Right lobe of liver (tissue), 6 donors: ENCODE data around the gene SLC12A2. TPM values are rescaled to one million over a fixed set of nuclear protein-coding genes. Genes with fewer than 3 reads are reported as not detected.

Source experiments
- ATAC-seq, 4 donors: fragments of 200-7000 bp; cut with Tn5 transposase; one replicate each; pipeline ENCODE4 v1.9.1; 2020; ENCODE audit warnings: mild to moderate bottlenecking in 4 of 4, moderate library complexity in 4 of 4
- DNase-seq, 3 donors: peaks; one replicate each; pipeline ENCODE4 v3.0.0-alpha.2; 2020
- H3K27ac ChIP-seq, 3 donors: fragments of 200-600 bp; one replicate each; pipeline ENCODE4 v1.8.0; 2022
- H3K27me3 ChIP-seq, 2 donors: fragments of 200-600 bp; one replicate each; pipeline ENCODE4 v1.8.0; 2022
- H3K36me3 ChIP-seq, 4 donors: fragments of 200-600 bp; sonication (generic) in 1 of 4; one replicate each; pipeline versions ENCODE4 v1.5.1 to v1.8.0; 2017 to 2022; ENCODE audit warnings: control low read depth in 1 of 4
- H3K4me1 ChIP-seq, 4 donors: fragments of 200-600 bp; sonication (generic) in 1 of 4; one replicate each; pipeline versions ENCODE4 v1.5.1 to v1.8.0; 2017 to 2022; ENCODE audit warnings: control low read depth in 1 of 4
- H3K4me3 ChIP-seq, 3 donors: fragments of 200-600 bp; one replicate each; pipeline ENCODE4 v1.8.0; 2022
- H3K9me3 ChIP-seq, 4 donors: fragments of 200-600 bp; sonication (generic) in 1 of 4; one replicate each; pipeline versions ENCODE4 v1.5.1 to v1.8.0; 2017 to 2022; ENCODE audit warnings: control low read depth in 1 of 4
- POLR2A ChIP-seq: fragments of 450-650 bp; IDR thresholded peaks from one replicate; pipeline ENCODE4 v1.6.1; 2017; ENCODE audit warnings: antibody characterized with exemption, mild to moderate bottlenecking
- WGBS: methylation state at CpG from one replicate; pipeline ENCODE4 v1.1.6; 2018; ENCODE audit warnings: low coverage, low lambda C conversion rate; ENCODE audit not compliant: insufficient coverage; ENCODE audit errors: missing lambda C conversion rate; 5-methylcytosine and 5-hydroxymethylcytosine counted together
- intact Hi-C, 2 donors: fragments of 100-400 bp; cut with DNase I; formaldehyde crosslinking; loops; one replicate each; pipeline versions ENCODE4 v1.11.2 to v1.14.1; 2022
- total RNA-seq, 6 experiments: library from RNA; depleted of rRNA in 2 of 6; stranded (reverse); fragments of >200 nt in 2 of 6; fragmentation: NEBNext Ultra II Directional in 3 of 6; extraction: Animal tissue kit (Norgen Biotek cat#: 25700) in 3 of 6; gene quantifications; one replicate each; pipeline versions ENCODE4 v1.1.0 to v1.2.4, GENCODE V29; 2016 to 2023
- TF ChIP-seq, protein P1 (sequence below), 4 donors: fragments of 200-600 bp in 3 of 4; fragments of 450-650 bp in 1 of 4; IDR thresholded peaks; one replicate each; pipeline versions ENCODE4 v1.5.1 to v1.8.0; 2016 to 2022; ENCODE audit warnings: antibody characterized with exemption in 4 of 4, mild to moderate bottlenecking in 2 of 4
- donor health status: DM: no; HTN: yes; CAD: no.
- donor health status: DM: no; HTN: no; CAD: no.
- donor health status: DM: no; HTN: no; CAD: no.
- donor health status: DM: no; HTN: yes; CAD: no.
- donor health status: DM: no; HTN: yes; CAD: no.

The SLC12A2 gene
- total RNA-seq, 6 experiments from 2014 or later = 3.1 to 9.8 (median 8.1) TPM

DNA sequence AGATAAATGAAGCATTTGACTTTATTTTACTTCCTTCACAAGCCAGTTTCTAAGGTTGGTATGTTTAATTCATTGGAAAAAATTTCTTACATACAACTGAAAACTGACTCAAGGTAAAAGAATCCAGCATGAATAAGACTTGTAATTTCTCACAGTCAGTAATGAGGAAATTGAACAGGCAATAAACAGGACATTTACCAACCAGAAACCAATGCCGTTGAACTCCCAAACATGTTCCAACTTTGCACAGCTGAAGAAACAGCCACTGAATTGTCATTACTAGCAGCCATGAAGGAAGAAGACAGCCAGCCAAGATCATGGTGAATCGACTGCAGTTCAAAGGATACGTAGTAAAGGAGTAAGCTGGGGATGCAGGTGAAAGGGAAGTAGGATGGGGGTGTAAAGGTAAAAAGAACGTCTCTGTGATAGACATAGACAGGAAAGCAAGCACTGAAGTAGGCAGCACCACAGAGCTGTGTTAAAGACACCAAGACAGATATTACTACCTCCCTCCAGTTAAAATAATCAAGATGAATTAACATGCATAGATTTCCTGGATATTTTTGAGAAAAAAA is 21.3 kb upstream of the SLC12A2 start:
- Histone ChIP-seq H3K36me3 (no peaks in the 10 kb centered on the region), H3K4me3 (no peak overlapping the region), H3K27me3 (no peaks in the 10 kb centered on the region), H3K27ac (no peak overlapping the region), H3K4me1 (no peaks in the 10 kb centered on the region), H3K9me3 (no peaks in the 10 kb centered on the region)
- WGBS = 82% methylated on average over 4 of the region's 4 CpGs
- DNase-seq (no peak), ATAC-seq (no peak)
- TF ChIP-seq, protein P1, sequence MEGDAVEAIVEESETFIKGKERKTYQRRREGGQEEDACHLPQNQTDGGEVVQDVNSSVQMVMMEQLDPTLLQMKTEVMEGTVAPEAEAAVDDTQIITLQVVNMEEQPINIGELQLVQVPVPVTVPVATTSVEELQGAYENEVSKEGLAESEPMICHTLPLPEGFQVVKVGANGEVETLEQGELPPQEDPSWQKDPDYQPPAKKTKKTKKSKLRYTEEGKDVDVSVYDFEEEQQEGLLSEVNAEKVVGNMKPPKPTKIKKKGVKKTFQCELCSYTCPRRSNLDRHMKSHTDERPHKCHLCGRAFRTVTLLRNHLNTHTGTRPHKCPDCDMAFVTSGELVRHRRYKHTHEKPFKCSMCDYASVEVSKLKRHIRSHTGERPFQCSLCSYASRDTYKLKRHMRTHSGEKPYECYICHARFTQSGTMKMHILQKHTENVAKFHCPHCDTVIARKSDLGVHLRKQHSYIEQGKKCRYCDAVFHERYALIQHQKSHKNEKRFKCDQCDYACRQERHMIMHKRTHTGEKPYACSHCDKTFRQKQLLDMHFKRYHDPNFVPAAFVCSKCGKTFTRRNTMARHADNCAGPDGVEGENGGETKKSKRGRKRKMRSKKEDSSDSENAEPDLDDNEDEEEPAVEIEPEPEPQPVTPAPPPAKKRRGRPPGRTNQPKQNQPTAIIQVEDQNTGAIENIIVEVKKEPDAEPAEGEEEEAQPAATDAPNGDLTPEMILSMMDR (IDR thresholded peaks at IDR 0.05) = no peak
- TF ChIP-seq POLR2A = no peak
- intact Hi-C loops = no loop called here

DNA sequence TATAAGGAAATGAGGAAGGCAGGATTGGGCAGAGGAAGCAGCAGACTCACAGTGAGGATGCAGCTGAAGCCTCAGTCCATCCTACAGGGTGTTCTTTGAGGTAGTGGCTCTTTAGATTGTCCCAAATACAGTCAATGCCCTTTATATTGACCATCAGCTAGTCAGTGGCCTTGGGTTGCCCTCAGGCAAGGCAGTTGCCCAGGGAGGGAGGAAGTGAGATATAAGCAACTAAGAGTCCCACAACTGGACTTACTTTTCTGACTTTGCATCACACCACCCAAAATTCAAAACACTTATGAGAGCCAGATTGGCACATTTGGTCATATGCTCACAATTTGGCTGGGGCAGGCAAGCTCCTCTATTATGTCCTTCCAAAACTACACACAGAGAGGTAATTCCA is 9.4 kb upstream of the SLC12A2 start:
- intact Hi-C loops = no loop called here
- ATAC-seq = no peak
- no peaks in the 10 kb centered on the region for H3K4me1 ChIP-seq
- TF ChIP-seq, protein P1 (IDR thresholded peaks at IDR 0.05) = no peak
- H3K27me3 ChIP-seq = no peaks in the 10 kb centered on the region
- H3K9me3 ChIP-seq = no peaks in the 10 kb centered on the region
- no peaks in the 10 kb centered on the region for H3K36me3 ChIP-seq
- no peak overlapping the region for H3K27ac ChIP-seq
- DNase-seq = no peak
- no peak overlapping the region for H3K4me3 ChIP-seq

DNA sequence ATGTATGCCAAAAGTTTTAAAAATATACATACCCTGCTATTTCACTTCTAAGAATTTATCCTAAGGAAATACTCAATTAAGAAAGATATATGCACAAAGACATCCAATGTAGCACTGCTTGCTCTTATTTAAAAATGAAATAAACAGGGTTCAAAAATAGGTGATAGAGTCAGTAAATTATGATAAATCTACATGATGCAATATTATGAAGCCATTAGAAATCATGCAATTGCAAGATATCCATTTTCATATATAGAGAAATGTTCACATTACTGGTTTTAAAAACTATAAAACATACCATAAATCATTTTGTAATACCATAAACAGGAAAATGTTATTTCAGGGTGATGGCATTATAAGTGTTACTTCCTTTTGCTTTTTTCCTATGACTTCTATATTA is 8.6 kb upstream of the SLC12A2 start:
- intact Hi-C loops = no loop called here
- Histone ChIP-seq H3K27me3 (no peaks in the 10 kb centered on the region), H3K9me3 (no peaks in the 10 kb centered on the region), H3K36me3 (no peaks in the 10 kb centered on the region), H3K4me1 (no peaks in the 10 kb centered on the region), H3K4me3 (no peak overlapping the region), H3K27ac (no peak overlapping the region)
- DNase-seq = no peak
- no peak for TF ChIP-seq POLR2A
- TF ChIP-seq, protein P1 (IDR thresholded peaks at IDR 0.05) = no peak
- no peak for ATAC-seq

DNA sequence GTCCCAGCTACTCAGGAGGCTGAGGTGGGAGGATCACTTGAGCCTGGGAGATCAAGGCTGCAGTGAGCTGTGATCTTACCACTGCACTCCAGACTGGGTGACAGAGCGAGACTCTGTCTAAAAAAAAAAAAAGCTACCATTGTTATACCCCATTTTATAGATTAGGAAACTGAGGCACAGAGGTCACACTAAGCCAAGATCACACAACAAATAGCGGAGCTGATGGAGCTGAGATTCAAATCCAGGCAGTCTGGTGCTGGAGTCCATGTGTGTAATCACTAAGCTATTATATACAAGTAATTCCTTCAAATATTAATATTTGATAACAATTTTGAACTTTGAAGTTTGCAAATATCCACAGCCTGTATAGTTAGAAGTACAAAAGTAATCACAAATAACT is 6.0 kb upstream of the SLC12A2 start:
- ATAC-seq (no peak), DNase-seq (no peak)
- Histone ChIP-seq H3K9me3 (no peaks in the 10 kb centered on the region), H3K4me1 (no peaks in the 10 kb centered on the region), H3K27ac (no peak overlapping the region), H3K4me3 (no peak overlapping the region), H3K27me3 (no peaks in the 10 kb centered on the region), H3K36me3 (no peaks in the 10 kb centered on the region)
- intact Hi-C loops = no loop called here
- no peak for TF ChIP-seq POLR2A
- TF ChIP-seq, protein P1 (IDR thresholded peaks at IDR 0.05) = no peak
- 78% methylated on average over 1 of the region's 2 CpGs for WGBS
